ENCODE data around the gene PTPRK.
A peak's percentile ranks its signal among the peaks of the same experiment; 100 is the strongest.

PTPRK gene

GRCh38 chr6:128520436-128521281 is at the start of gene PTPRK:
PTPRK (minus strand) TSS chr6:128520599; CDS start chr6:128520358, 241 bp downstream.
- peak; percentile 87 for DNase-seq (ENCODE audit: low read depth, low spot score)

- no peak for DNase-seq (ENCODE audit: low read depth, low spot score)
Measured at GRCh38 chr6:128567029-128567428, 46.6 kb upstream of the PTPRK start.

- DNase-seq (ENCODE audit: low read depth, low spot score), result no peak
Measured at GRCh38 chr6:128560966-128561365, 40.6 kb upstream of the PTPRK start.

GRCh38 chr6:128558924-128559323 is 38.5 kb upstream of the PTPRK start:
- no peak for DNase-seq (ENCODE audit: low read depth, low spot score)

- no peak for DNase-seq (ENCODE audit: low read depth, low spot score)
Measured at GRCh38 chr6:128558021-128558420, 37.6 kb upstream of the PTPRK start.

- DNase-seq (ENCODE audit: low read depth, low spot score), result no peak
Measured at GRCh38 chr6:128557081-128557480, 36.7 kb upstream of the PTPRK start.

GRCh38 chr6:128554302-128554701 is 33.9 kb upstream of the PTPRK start:
- no peak for DNase-seq (ENCODE audit: low read depth, low spot score)

GRCh38 chr6:128541261-128541660 is 20.9 kb upstream of the PTPRK start:
- DNase-seq (ENCODE audit: low read depth, low spot score), result no peak

GRCh38 chr6:128538763-128539162 is 18.4 kb upstream of the PTPRK start:
- no peak for DNase-seq (ENCODE audit: low read depth, low spot score)

GRCh38 chr6:128532827-128533226 is 12.4 kb upstream of the PTPRK start:
- no peak for DNase-seq (ENCODE audit: low read depth, low spot score)

GRCh38 chr6:128532136-128532535 is 11.7 kb upstream of the PTPRK start:
- DNase-seq (ENCODE audit: low read depth, low spot score), result no peak

GRCh38 chr6:128531696-128532095 is 11.3 kb upstream of the PTPRK start:
- no peak for DNase-seq (ENCODE audit: low read depth, low spot score)

GRCh38 chr6:128528241-128528640 is 7.8 kb upstream of the PTPRK start:
- DNase-seq (ENCODE audit: low read depth, low spot score), result no peak

- no peak for DNase-seq (ENCODE audit: low read depth, low spot score)
Measured at GRCh38 chr6:128527375-128527774, 7.0 kb upstream of the PTPRK start.

GRCh38 chr6:128526152-128526914 is 5.9 kb upstream of the PTPRK start:
- no peak for DNase-seq (ENCODE audit: low read depth, low spot score)

- DNase-seq (ENCODE audit: low read depth, low spot score), result no peak
Measured at GRCh38 chr6:128525406-128525805, 5.0 kb upstream of the PTPRK start.

- no peak for DNase-seq (ENCODE audit: low read depth, low spot score)
Measured at GRCh38 chr6:128521282-128521632, 858 bp upstream of the PTPRK start.

- DNase-seq (ENCODE audit: low read depth, low spot score), result no peak
Measured at GRCh38 chr6:128519931-128520435, 416 bp downstream of the PTPRK start.

GRCh38 chr6:128519132-128519930 is 1.1 kb downstream of the PTPRK start:
- DNase-seq (ENCODE audit: low read depth, low spot score), result no peak

- no peak for DNase-seq (ENCODE audit: low read depth, low spot score)
Measured at GRCh38 chr6:128518434-128519131, 1.8 kb downstream of the PTPRK start.

- DNase-seq (ENCODE audit: low read depth, low spot score), result no peak
Measured at GRCh38 chr6:128517124-128517523, 3.3 kb downstream of the PTPRK start.

All from smooth muscle cell of the brain vasculature (primary cell).